ENCODE results near the gene ZBTB7A.

Gene ZBTB7A

DNA sequence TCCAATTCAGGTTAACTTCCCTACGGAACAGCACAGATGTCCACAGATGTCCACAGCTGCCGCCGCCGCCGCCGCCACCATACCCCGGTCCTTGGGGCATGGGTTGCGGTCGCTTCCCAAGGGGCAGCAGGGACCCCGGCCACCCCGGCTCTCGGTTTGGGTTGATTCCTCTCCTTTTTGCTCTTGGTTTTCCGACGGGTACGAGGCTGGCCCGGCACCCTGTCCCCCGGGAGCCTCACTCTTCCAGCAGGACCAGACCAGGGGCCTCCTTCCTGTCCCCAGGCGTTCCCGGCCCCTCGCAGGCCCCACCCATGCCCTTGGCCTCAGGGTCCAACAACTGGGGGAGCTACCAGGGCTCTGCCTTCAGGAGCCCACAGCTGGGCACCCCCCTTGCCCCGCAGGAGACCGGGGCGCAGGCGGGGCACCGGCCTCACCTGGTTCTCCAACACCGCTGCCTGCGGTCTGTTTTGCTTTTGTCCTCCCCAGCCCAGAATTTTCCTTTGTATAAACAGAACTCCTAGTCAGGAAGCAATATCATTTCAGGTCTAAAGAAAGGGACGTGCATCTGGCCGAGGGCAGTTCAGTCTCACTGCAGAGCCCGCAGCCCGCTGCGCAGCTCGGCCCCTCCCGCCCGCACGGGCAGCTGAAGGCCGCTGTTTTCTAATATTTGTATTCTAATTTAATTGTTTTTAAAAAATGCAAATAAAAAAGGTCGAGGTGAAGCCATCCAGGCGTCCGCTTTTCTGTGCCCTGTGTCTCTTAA is 27.9 kb downstream of the ZBTB7A start:
- in situ Hi-C loops (cut with MboI; ENCODE audit: low sequenced_read_pairs) = no loop called here

DNA sequence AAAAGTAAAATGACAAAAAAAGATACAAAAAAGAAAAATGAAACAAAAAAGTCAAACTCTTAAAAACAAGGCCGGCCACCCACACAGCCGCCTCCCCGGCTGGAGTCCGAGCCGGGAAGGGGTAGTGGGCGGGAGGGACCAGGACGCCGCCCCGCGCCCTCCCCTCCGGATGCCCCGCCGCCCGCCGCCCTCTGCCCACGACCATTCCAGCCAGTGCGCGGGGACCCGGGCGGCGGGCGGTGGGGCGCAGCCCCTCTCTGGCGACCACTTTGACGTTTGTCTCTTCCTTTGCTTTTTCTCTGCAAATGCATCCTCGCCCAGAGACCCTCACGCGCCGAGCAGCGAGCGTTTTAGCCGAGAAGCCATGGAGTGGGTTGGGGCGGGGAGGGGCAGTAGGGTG is 28.6 kb downstream of the ZBTB7A start:
- in situ Hi-C loops (cut with MboI; ENCODE audit: low sequenced_read_pairs) = no loop called here

GRCh38 chr19:4037301-4037949 is 29.3 kb downstream of the ZBTB7A start:
- in situ Hi-C loops (cut with MboI; ENCODE audit: low sequenced_read_pairs) = no loop called here

GRCh38 chr19:4036576-4037300 is 30.0 kb downstream of the ZBTB7A start:
- in situ Hi-C loops (cut with MboI; ENCODE audit: low sequenced_read_pairs) = no loop called here

GRCh38 chr19:4035582-4035981 is 31.1 kb downstream of the ZBTB7A start:
- in situ Hi-C loops (cut with MboI; ENCODE audit: low sequenced_read_pairs) = no loop called here

DNA sequence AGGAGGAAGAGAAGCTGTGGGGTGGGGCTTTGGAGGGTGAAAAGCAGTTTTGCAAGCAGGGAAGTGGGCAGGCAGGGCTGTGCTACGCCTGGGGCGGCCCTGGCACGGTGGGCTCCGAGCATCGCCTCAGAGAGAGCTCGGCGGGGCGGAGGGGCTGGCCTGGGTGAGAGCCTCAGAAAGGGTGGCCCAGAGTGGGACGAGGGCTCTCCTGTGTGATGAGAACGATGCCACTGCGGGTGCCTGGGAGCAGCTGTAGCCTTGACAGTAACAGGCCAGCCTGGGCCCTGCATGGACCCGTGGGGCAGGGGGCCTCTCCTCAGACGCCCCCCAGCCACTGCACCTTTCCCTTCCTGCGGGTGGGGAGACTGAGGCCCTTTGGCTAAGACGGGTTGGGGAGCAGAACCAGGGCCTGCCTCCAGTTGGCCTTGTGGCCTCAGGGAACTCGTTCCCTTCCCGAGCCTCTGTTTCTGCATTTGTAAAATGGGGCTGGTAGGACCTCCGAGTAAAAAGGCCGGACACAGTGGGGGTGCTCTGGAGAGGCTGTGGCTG is 31.6 kb downstream of the ZBTB7A start:
- in situ Hi-C loops (cut with MboI; ENCODE audit: low sequenced_read_pairs) = no loop called here

DNA sequence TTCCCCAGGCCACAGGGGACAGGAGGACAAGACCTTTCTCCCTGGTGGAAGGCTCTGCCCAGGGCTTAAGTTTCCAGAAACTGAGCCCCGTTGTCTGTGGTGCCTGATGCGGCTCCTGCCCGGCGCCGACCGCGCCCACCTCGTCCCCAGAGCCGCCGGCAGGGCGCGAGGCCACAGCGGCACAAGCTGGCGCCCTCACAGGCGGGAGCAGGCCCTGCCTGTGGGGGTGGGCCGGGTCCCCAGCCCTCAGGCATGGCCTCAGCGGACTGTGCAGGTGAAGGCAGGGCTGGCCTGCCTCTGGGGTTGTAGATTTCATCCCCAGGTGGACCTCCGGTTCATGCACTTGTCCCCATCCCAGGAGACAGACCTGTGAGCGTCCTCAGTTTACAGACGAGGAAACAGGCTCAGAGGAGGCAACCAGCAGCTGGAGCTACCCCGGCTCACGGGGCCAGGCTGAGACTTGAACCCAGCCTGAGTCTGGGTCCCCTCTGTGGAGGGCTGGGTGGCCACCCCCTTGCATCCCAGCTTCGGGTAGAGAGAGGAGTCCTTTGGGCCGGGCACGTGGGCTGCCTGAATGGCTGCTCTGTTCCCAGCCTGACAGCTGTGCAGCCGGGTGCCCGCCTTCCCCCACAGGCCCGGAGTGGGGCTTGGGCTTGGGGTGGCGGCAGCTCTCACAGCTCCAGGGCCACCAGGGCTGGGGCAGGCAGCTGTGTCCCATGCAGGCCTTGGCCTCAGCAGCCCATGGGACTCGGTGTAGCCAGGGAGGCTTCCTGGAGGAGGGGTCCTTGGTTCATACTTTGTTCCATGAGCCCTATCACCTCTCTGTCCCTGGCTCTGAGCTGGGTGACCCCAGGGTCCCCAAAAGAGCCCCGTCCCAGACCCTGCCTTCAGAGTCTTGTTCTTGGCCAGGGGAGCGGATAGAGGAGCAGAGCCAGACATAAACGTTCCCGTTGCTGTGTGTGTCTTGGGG is 32.4 kb downstream of the ZBTB7A start:
- in situ Hi-C loops (cut with MboI; ENCODE audit: low sequenced_read_pairs) = no loop called here

- in situ Hi-C loops (cut with MboI; ENCODE audit: low sequenced_read_pairs) = no loop called here
Measured at GRCh38 chr19:4033028-4033956, 33.4 kb downstream of the ZBTB7A start.

GRCh38 chr19:4032436-4032835 is 34.3 kb downstream of the ZBTB7A start:
- in situ Hi-C loops (cut with MboI; ENCODE audit: low sequenced_read_pairs) = no loop called here

DNA sequence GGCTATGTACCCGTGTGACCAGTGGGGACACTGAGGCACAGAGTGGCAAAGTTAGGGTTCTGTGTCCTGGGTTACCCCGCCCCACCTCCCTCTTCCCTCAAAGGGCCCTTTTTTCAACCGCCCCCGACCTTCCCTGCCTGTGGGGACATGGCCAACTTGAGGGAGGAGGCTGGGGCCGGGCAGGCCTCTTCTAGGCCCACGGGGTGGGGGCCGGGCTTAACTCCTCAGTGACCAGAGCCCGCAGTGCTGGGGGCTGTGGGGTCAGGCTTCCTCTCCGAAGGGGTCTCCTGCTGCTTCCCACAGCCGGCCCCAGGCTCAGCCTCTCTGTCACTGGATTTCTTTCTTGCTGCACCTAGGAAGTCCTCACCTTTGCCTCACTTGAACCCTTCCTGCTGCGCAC is 35.3 kb downstream of the ZBTB7A start:
- in situ Hi-C loops (cut with MboI; ENCODE audit: low sequenced_read_pairs) = no loop called here

GRCh38 chr19:4030981-4031380 is 35.7 kb downstream of the ZBTB7A start:
- in situ Hi-C loops (cut with MboI; ENCODE audit: low sequenced_read_pairs) = no loop called here

GRCh38 chr19:4030552-4030951 is 36.1 kb downstream of the ZBTB7A start:
- in situ Hi-C loops (cut with MboI; ENCODE audit: low sequenced_read_pairs) = no loop called here

GRCh38 chr19:4029247-4029614 is 37.5 kb downstream of the ZBTB7A start:
- in situ Hi-C loops (cut with MboI; ENCODE audit: low sequenced_read_pairs) = no loop called here

DNA sequence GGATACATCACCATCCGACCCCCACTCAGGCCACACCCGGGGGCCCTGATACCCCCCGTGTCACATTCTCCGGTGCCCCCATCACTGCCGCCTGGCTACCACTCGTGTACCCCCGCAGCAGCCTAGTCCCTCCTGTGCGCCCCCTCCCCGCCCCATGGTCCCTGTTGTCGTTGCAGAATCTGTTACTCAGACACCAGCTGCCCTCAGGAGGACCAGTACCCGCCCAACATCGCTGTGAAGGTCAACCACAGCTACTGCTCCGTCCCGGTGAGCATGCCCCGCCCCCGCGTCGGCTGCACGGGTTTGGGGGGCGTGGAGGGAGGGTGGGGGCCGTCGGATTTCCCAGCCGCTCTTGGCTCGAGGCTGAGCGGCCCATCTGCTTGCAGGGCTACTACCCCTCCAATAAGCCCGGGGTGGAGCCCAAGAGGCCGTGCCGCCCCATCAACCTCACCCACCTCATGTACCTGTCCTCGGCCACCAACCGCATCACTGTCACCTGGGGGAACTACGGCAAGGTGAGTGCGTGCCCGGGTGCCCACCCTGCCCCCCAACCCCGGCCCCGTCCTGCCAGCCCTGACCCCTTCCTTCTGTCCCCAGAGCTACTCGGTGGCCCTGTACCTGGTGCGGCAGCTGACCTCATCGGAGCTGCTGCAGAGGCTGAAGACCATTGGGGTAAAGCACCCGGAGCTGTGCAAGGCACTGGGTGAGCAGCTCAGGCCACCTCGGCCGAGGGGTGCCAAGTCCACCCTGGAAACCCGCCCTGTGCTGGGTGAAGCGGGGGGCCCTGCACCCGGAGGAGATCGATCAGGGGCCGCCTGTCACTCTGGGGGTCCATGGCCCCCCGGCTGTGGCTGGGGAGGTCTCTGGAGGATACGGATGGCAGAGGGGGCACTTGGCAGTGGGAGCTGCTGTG is 38.1 kb downstream of the ZBTB7A start:
- in situ Hi-C loops (cut with MboI; ENCODE audit: low sequenced_read_pairs) = no loop called here

DNA sequence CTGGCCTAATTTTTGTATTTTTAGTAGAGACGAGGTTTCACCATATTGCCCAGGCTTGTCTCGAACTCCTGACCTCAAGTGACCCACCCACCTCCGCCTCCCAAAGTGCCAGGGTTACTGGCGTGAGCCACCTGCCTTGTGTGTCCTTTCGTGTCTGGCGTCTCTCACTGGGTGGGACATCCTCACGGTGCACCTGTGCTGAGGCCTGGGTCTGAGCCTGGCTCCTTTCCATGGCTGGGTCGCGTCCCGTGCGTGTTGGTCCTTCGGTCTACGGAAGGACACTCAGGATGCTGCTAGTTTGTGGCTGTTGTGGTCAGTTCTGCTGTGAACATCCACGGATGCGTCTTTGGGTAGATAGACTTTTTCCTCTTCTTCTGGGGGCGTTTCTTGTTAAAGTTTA is 39.6 kb downstream of the ZBTB7A start:
- in situ Hi-C loops (cut with MboI; ENCODE audit: low sequenced_read_pairs) = no loop called here

GRCh38 chr19:4025317-4025716 is 41.4 kb downstream of the ZBTB7A start:
- in situ Hi-C loops (cut with MboI; ENCODE audit: low sequenced_read_pairs) = no loop called here

- in situ Hi-C loops (cut with MboI; ENCODE audit: low sequenced_read_pairs) = no loop called here
Measured at GRCh38 chr19:4023600-4024398, 42.9 kb downstream of the ZBTB7A start.

GRCh38 chr19:4019578-4019977 is 47.1 kb downstream of the ZBTB7A start:
- in situ Hi-C loops (cut with MboI; ENCODE audit: low sequenced_read_pairs) = no loop called here
